SK-N-SH (cell line): ENCODE results near the gene FIGNL2. TPM values are rescaled to one million over a fixed set of nuclear protein-coding genes. Genes with fewer than 3 reads are reported as not detected.

Source experiments
- CTCF ChIA-PET: fragments of 300-600, 350-600 bp; formaldehyde crosslinking; extraction: SDS; loops from one replicate; lab custom pipeline; 2021; lab: Yijun Ruan, JAX
- POLR2A ChIA-PET: fragments of 350-600 bp; sonication (Branson Sonifier 250); formaldehyde crosslinking; extraction: SDS; loops from one replicate; lab custom pipeline; 2020; ENCODE audit warnings: antibody characterized with exemption, inconsistent platforms; lab: Yijun Ruan, JAX
- DNase-seq: peaks from one replicate; pipeline ENCODE4 v3.0.0; 2012
- H2AFZ ChIP-seq: fragments of 200-600 bp; sonication (generic); 2 replicates; pipeline ENCODE4 v1.8.1; 2016; ENCODE audit warnings: antibody characterized with exemption, mild to moderate bottlenecking, low read depth
- H3F3A ChIP-seq: fragments of 200-600 bp; sonication (generic); replicated peaks from 2 replicates; pipeline ENCODE3; 2016; ENCODE audit warnings: antibody characterized with exemption, mild to moderate bottlenecking; ENCODE audit not compliant: insufficient read depth
- H3K27ac ChIP-seq, 2 experiments: fragments of 200-500 bp in 1 of 2; fragments of 200-600 bp in 1 of 2; sonication (Bioruptor generic) in 1 of 2; sonication (generic), shearing (Covaris generic) in 1 of 2; 2 replicates each; pipeline versions ENCODE4 v1.5.1 to v1.6.1; 2014 to 2016; ENCODE audit warnings: low read depth in 2 of 2, inconsistent platforms in 1 of 2, low read length in 1 of 2, mild to moderate bottlenecking in 1 of 2, mixed read lengths in 1 of 2
- H3K27me3 ChIP-seq: fragments of 200-600 bp; sonication (generic), shearing (Covaris generic); 2 replicates; pipeline ENCODE4 v1.6.1; 2016; ENCODE audit warnings: mixed run types; ENCODE audit not compliant: insufficient read depth
- H3K36me3 ChIP-seq, 2 experiments: fragments of 200-500 bp in 1 of 2; fragments of 200-600 bp in 1 of 2; sonication (Bioruptor generic) in 1 of 2; sonication (generic) in 1 of 2; replicated peaks in 1 of 2; 2 replicates each; pipeline versions ENCODE3 to v1.5.1; 2014 to 2016; ENCODE audit warnings: low read length in 1 of 2, mild to moderate bottlenecking in 1 of 2; ENCODE audit not compliant: insufficient read depth in 2 of 2, control insufficient read depth in 1 of 2
- H3K4me1 ChIP-seq, 2 experiments: fragments of 200-500 bp in 1 of 2; fragments of 200-600 bp in 1 of 2; sonication (Bioruptor generic) in 1 of 2; sonication (generic), shearing (Covaris generic) in 1 of 2; 2 replicates each; pipeline versions ENCODE4 v1.5.1 to v1.6.1; 2014 to 2016; ENCODE audit warnings: low read depth in 1 of 2, low read length in 1 of 2, mixed run types in 1 of 2; ENCODE audit not compliant: insufficient read depth in 2 of 2, control insufficient read depth in 1 of 2
- H3K4me2 ChIP-seq: fragments of 200-600 bp; sonication (generic), shearing (Covaris generic); 2 replicates; pipeline ENCODE4 v1.6.1; 2017; ENCODE audit warnings: mixed run types
- H3K4me3 ChIP-seq, 2 experiments: fragments of 200-500 bp in 1 of 2; fragments of 200-600 bp in 1 of 2; sonication (Bioruptor generic) in 1 of 2; sonication (generic), shearing (Covaris generic) in 1 of 2; 2 replicates each; pipeline versions ENCODE4 v1.5.1 to v1.8.1; 2014 to 2016; ENCODE audit warnings: low read depth in 2 of 2, inconsistent platforms in 1 of 2, low read length in 1 of 2, mild to moderate bottlenecking in 1 of 2, mixed read lengths in 1 of 2, moderate library complexity in 1 of 2
- H3K79me2 ChIP-seq: fragments of 200-600 bp; sonication (generic); 2 replicates; pipeline ENCODE4 v1.8.1; 2017; ENCODE audit warnings: mild to moderate bottlenecking; ENCODE audit not compliant: insufficient read depth
- H3K9ac ChIP-seq: fragments of 200-600 bp; sonication (generic); 2 replicates; pipeline ENCODE4 v1.6.1; 2017; ENCODE audit warnings: mixed run types
- H3K9me2 ChIP-seq: fragments of 200-600 bp; sonication (generic); 2 replicates; pipeline ENCODE4 v1.6.1; 2017; ENCODE audit warnings: mixed run types
- H3K9me3 ChIP-seq: fragments of 200-600 bp; sonication (generic); 2 replicates; pipeline ENCODE4 v1.6.1; 2017; ENCODE audit warnings: mixed run types, mild to moderate bottlenecking, moderate library complexity
- H4K20me1 ChIP-seq: fragments of 200-600 bp; sonication (generic); 2 replicates; pipeline ENCODE4 v1.6.1; 2017; ENCODE audit warnings: mild to moderate bottlenecking, mixed run types; ENCODE audit not compliant: insufficient read depth
- CHD2 ChIP-seq: fragments of 150-350 bp; IDR thresholded peaks from 2 replicates; pipeline ENCODE4 v1.6.1; 2018; ENCODE audit warnings: low read length; ENCODE audit not compliant: partially characterized antibody
- CTCF ChIP-seq: fragments of 200-600 bp; sonication (generic); IDR thresholded peaks from 2 replicates; pipeline ENCODE4 v1.6.1; 2017; ENCODE audit warnings: antibody characterized with exemption, mild to moderate bottlenecking, moderate library complexity
- ELF1 ChIP-seq: IDR thresholded peaks from 2 replicates; pipeline ENCODE4 v1.4.0; 2012
- EZH2phosphoT487 ChIP-seq: fragments of 200-600 bp; sonication (generic); IDR thresholded peaks from 2 replicates; pipeline ENCODE4 v1.6.1; 2017; ENCODE audit warnings: low read depth, mixed run types, mild to moderate bottlenecking, antibody characterized with exemption, moderate library complexity, borderline replicate concordance
- FOSL2 ChIP-seq: IDR thresholded peaks from 2 replicates; pipeline ENCODE4 v1.4.0; 2012; ENCODE audit warnings: low read depth, mild to moderate bottlenecking, moderate library complexity, borderline replicate concordance
- JUND ChIP-seq: IDR thresholded peaks from 2 replicates; pipeline ENCODE4 v1.4.0; 2012
- RXRA ChIP-seq: IDR thresholded peaks from 2 replicates; pipeline ENCODE4 v1.4.0; 2012; ENCODE audit warnings: low read depth, mild to moderate bottlenecking, borderline replicate concordance
- SMC3 ChIP-seq: IDR thresholded peaks from 2 replicates; pipeline ENCODE4 v1.6.1; 2012; ENCODE audit warnings: low read depth, low read length, improper control_type of control experiment
- TEAD4 ChIP-seq: IDR thresholded peaks from 2 replicates; pipeline ENCODE4 v1.4.0; 2012; ENCODE audit warnings: mild to moderate bottlenecking, borderline replicate concordance; ENCODE audit not compliant: insufficient read depth
- YY1 ChIP-seq: IDR thresholded peaks from 2 replicates; pipeline ENCODE4 v1.4.0; 2012; ENCODE audit warnings: low read depth, mild to moderate bottlenecking
- ZBTB33 ChIP-seq: IDR thresholded peaks from 2 replicates; pipeline ENCODE4 v1.4.0; 2012; ENCODE audit warnings: low read depth, borderline replicate concordance
- WGBS: methylation state at CpG from one replicate; pipeline ENCODE4 v1.1.6; 2017; ENCODE audit warnings: low lambda C conversion rate; 5-methylcytosine and 5-hydroxymethylcytosine counted together
- polyA plus RNA-seq, 3 experiments: library from polyadenylated mRNA; depleted of rRNA; stranded (reverse); fragments of >200 nt; gene quantifications; 2 replicates each; pipeline ENCODE4 v1.2.3, GENCODE V29; 2012
- TF ChIP-seq, protein P1 (sequence below): IDR thresholded peaks from 2 replicates; pipeline ENCODE4; 2012
- TF ChIP-seq, protein P2 (sequence below): IDR thresholded peaks from 2 replicates; pipeline ENCODE4 v1.6.1; 2012; ENCODE audit warnings: mild to moderate bottlenecking, low read depth, low read length, moderate library complexity
- TF ChIP-seq, protein P3 (sequence below): IDR thresholded peaks from 2 replicates; pipeline ENCODE4 v1.4.0; 2012; ENCODE audit warnings: low read depth, borderline replicate concordance

FIGNL2 gene
- polyA plus RNA-seq, 1 of the 3 experiments (the other 2 are of a cell fraction): 0.05 TPM

- Histone ChIP-seq H3F3A (no peaks in the 10 kb centered on the region), H3K4me2 (no peak overlapping the region), H3K9ac (no peak overlapping the region), H2AFZ (no peak overlapping the region), H3K36me3 (no peaks in the 10 kb centered on the region), H3K4me3 (no peak overlapping the region), H3K9me2 (no peaks in the 10 kb centered on the region), H3K27me3 (peaks cover 15% of the 10 kb centered on the region; the same call in 1 of the 2 replicates), H3K9me3 (no peaks in the 10 kb centered on the region), H3K4me1 (peaks cover 0 to 68% of the 10 kb centered on the region in 2 experiments; a peak in 2 of 4 replicates), H3K27ac (no peak overlapping the region), H3K79me2 (no peaks in the 10 kb centered on the region), H4K20me1 (no peaks in the 10 kb centered on the region)
- TF ChIP-seq EZH2phosphoT487 (no peak), CHD2 (no peak), ELF1 (no peak), CTCF (no peak), FOSL2 (no peak), TEAD4 (no peak), JUND (no peak), SMC3 (no peak), YY1 (no peak), RXRA (no peak), ZBTB33 (no peak)
- TF ChIP-seq, protein P1, sequence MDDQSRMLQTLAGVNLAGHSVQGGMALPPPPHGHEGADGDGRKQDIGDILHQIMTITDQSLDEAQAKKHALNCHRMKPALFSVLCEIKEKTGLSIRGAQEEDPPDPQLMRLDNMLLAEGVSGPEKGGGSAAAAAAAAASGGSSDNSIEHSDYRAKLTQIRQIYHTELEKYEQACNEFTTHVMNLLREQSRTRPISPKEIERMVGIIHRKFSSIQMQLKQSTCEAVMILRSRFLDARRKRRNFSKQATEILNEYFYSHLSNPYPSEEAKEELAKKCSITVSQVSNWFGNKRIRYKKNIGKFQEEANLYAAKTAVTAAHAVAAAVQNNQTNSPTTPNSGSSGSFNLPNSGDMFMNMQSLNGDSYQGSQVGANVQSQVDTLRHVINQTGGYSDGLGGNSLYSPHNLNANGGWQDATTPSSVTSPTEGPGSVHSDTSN: no peak
- TF ChIP-seq, protein P2, sequence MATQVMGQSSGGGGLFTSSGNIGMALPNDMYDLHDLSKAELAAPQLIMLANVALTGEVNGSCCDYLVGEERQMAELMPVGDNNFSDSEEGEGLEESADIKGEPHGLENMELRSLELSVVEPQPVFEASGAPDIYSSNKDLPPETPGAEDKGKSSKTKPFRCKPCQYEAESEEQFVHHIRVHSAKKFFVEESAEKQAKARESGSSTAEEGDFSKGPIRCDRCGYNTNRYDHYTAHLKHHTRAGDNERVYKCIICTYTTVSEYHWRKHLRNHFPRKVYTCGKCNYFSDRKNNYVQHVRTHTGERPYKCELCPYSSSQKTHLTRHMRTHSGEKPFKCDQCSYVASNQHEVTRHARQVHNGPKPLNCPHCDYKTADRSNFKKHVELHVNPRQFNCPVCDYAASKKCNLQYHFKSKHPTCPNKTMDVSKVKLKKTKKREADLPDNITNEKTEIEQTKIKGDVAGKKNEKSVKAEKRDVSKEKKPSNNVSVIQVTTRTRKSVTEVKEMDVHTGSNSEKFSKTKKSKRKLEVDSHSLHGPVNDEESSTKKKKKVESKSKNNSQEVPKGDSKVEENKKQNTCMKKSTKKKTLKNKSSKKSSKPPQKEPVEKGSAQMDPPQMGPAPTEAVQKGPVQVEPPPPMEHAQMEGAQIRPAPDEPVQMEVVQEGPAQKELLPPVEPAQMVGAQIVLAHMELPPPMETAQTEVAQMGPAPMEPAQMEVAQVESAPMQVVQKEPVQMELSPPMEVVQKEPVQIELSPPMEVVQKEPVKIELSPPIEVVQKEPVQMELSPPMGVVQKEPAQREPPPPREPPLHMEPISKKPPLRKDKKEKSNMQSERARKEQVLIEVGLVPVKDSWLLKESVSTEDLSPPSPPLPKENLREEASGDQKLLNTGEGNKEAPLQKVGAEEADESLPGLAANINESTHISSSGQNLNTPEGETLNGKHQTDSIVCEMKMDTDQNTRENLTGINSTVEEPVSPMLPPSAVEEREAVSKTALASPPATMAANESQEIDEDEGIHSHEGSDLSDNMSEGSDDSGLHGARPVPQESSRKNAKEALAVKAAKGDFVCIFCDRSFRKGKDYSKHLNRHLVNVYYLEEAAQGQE: no peak
- TF ChIP-seq, protein P3, sequence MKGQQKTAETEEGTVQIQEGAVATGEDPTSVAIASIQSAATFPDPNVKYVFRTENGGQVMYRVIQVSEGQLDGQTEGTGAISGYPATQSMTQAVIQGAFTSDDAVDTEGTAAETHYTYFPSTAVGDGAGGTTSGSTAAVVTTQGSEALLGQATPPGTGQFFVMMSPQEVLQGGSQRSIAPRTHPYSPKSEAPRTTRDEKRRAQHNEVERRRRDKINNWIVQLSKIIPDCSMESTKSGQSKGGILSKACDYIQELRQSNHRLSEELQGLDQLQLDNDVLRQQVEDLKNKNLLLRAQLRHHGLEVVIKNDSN: no peak
- WGBS: 60% methylated on average over 6 of the region's 6 CpGs
- DNase-seq: no peak
- CTCF ChIA-PET: interaction anchor here (1.1 to 2.6 kb wide), 5 partner anchors 18 to 421 kb away, joined by 3 to 12 read pairs (median 9); no protein-coding TSS in a partner anchor
- POLR2A ChIA-PET: no interaction called here
Observed at GRCh38 chr12:51841727-51842126, 6.8 kb downstream of the FIGNL2 start.
